HG03060 (cell line): ENCODE results near the gene C3orf18.

Experiments
- ATAC-seq: cut with Tn5 transposase; IDR thresholded peaks from one replicate; pipeline ENCODE4 v1.9.1; 2021; ENCODE audit warnings: low read depth, moderate number of reproducible peaks; ENCODE audit not compliant: unreplicated experiment

The C3orf18 gene

DNA sequence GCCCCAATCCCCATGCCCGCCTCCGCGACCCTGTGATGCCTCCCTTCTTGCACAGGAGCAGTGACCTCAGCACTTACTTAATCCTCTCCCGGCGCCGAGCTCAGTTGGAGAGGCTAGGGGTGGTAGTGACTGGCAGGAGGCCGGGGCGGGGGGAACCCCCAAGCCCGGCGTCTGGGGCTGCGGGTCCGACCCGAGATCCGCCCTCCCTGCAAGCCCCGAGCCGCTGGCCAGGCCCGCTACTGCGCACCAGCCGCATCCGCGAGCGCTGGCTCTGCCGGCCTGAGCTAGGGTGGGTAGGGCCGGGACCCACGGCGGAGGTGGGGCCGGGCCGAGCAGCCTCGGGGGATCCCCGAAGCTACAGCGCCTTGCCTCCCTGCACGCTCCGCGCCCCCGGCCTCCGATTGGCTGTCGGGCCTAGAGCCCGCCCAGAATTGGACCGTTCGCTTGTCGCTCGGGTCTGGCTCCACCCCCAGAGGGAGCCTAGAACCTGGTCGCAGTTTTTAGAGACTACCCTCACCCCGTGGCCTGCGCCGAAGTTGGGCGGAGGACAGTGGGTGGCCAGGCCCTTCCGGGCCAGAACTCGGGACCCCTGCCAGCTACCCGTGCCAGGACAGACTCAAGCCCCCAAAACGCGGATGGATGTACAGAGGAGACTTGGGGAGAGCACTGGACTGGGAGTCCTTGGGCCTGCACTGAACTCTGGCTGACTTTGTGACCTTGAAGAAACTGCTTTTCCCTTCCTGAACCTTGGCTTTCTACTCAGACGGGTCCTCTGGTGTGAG, at the start of gene C3orf18:
Gene C3orf18 (minus strand): TSS at position 362 of the 782 bp plus-strand sequence. CDS start 2,048 bp downstream, outside the sequence.
- peak; percentile 80 for ATAC-seq

- ATAC-seq = peak; percentile 63
These were observed 49.2 kb upstream of the C3orf18 start for GRCh38 chr3:50616770-50617095.

DNA sequence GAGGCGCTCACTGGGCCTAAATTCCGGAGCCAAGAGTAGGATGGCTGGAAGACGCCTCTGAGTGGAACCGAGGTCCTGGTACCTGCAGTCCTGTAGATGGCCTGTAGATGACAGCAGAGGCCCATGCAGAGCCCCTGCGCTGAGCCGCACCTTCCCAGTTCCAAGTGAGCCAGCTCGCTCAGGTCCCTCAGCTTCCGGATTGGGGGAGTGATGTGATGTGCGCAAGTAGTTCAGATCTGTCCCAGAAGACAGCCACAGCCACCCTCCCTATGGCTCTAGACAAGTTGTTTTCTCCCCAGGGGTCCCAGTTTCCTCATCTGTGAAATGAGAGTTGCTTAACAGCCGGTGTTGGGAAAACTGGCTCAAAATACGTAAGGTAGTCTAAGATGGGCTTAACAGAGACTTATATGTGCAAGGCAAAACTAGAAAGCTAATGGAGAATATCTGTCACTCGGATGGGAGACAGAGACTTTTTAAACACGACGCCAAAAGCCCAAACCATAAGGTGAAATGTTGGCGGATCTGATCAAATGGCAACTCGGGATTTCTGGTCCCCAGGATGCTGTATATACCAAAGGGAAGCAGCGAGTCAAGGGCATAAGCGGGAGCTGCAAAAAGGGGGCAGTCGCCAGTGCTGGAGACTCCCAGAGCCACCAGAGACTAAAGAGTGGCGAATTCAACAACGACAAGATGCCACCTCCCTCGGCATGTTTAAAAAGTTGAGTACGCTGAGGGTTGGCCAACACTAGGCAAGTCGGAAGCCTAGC, 48.6 kb upstream of the C3orf18 start:
- ATAC-seq = no peak

DNA sequence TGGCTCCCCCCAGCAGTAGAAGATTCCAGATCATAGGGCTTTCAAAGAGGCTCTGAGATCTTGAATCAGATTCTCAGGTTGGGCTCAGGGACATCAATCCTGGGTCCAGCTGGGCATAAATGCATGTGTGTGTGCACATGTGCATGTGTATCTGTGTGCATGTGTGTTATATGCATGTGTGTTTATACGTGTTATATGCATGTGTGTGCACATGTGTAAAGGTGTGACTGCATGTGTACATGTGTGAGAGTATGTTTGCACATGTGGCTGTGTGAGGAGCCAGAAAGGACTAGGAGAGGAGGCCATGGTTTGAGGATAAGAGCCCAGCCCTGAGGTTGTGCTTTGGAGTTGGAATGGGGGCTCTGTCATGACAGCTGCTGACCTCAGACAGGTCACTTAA, 47.6 kb upstream of the C3orf18 start:
- no peak for ATAC-seq

- no peak for ATAC-seq
These were observed 45.7 kb upstream of the C3orf18 start for GRCh38 chr3:50612970-50613846.

GRCh38 chr3:50612234-50612882, 44.8 kb upstream of the C3orf18 start:
- no peak for ATAC-seq

DNA sequence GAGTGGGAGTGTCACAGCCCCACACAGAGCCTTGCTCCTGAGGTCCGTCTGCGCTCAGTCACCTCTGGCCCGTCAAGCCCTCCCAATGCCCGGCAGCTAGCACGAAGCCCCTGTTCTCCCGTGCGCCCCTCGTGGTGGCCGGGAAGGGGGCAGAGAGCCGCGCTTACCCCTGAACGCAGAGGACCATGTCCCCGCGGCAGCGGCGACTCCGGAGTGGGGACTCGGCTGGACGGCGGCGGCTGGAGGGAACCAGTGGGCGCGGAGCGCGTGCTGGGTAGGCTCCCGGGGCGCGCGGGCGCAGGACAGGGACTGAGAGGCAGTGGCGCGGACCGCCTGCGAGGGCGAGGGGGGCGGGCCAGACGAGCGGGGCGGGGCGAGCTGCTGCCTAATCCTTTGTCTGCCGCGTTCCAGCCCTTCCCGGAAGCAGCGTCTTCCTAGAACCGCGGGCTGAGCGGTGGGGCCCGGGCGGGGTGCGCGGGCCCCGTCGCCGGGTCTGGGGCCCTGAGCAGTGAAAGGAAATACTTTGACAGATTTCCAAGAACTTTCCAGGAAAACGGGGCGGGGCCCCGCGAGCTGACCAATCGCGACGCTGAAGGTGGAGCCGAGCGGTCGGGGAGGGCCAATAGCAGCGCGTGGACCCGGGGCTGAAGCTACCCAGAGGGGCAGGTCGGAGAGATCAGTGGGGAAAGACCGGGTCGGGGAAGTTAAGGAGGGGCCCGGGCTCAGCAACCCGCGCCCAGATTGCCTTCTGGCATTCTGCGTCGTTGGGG, 44.1 kb upstream of the C3orf18 start, which contains the start of gene CISH:
Gene CISH (minus strand): TSS at position 311 of the 770 bp plus-strand sequence. CDS start 124 bp downstream, at position 187.
- ATAC-seq = peak; percentile 45

DNA sequence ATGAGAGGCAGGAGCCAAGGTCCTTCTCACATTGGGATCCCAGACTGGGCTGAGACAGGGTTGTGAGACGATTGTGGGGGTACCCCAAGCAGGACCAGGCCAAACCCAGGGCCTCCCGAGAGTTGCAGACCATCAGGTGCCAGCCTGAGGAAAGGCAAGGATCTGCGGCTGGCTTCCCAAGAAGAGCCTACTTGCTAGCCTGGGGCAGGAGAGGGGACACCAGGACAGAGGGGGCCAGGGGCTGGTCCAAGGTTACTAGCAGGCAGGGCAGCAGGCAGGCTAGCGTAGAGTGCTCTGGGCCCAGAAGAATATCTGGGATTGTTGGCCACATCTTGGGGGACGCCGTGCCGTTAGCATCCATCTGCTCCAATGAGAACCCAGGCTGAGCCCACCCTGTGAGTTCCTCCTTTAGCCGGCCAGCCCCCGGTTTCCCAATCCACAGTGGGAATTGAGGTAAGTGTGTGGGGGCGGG, 43.5 kb upstream of the C3orf18 start:
- ATAC-seq = no peak

DNA sequence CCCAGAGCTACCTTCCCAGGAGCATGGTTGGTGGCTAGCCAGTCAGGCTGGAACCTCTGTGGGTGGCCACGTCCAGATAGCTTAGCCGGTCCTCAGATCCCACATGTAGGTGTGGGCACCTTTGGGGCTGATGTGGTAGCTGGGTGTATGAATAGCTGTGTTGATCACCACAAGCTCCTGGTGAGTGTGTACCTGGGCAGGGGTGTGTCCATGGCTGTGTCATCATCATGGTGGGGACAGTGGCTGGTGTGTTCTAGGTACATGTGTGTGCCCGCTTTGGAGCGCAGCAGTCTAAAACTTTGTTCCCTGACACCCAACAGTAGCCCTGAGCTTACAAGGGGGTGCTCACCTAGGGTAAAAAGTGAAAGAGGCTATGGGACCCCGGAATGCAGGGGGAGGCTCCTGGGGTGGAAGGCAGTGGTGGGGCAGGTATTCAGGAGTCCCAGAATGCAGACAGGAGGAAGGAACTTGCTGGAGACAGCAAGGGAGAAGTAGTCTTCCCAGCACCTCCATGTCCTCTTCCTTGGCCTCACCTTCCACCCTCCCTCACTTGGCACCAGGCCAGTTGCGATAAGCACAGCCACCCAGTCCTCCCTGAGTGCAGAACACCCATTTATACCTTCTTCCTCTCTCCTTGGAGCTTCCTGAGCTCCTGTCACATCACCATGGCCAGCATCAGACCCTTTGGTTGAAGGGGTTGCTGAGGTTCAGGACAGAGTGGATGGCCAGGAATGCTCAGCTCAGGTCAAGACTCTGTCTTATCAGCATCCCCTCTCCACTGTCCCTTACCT, 42.8 kb upstream of the C3orf18 start:
- no peak for ATAC-seq

DNA sequence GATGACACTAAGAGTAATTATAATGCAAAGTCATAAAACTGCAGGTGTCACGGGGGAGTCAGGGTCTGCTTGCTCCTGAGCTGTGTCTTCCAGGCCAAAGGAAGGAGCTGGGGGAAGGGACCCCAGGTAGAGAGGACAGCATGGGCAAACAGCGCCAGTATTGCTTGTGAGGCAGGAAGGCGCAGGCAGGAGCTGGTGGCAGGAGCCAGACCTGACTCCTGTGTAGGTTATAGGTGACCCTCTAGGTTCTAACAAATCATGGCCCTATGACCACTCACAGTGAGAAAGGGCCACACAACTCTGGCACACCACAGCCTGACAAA, 42.2 kb upstream of the C3orf18 start:
- no peak for ATAC-seq

DNA sequence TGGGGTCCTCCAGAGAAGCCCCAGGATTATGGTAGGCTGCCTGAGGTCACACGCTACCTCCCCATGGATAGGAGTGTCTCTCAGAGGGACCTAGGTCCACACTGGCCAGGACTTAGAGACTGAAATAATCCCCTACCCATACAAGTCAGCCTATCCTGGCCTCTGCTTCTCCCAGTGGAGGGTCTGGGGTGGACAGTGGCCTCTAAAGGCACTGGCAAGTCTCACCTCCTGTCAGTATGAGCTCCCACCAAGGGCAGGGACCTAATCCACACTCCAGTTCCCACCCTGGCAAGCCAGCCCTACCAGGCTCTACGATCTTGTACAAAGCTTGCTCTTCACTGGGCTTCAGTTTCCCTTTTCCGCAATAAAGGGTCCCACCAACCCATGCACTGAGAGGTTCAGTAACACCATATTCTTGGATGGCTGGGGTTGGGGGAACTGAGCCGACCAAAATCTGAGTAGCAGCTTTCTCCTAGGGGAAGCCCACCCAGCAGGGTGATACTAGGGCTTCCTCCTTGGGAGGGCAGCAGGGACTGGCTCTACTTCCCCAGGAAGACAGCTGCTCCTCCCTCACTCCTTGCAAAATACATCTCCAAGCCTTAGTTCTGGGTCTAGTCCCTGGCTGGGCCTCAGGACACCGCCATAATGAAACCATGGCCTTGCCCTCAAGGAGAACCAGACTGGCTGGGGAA, 41.7 kb upstream of the C3orf18 start:
- ATAC-seq = no peak

DNA sequence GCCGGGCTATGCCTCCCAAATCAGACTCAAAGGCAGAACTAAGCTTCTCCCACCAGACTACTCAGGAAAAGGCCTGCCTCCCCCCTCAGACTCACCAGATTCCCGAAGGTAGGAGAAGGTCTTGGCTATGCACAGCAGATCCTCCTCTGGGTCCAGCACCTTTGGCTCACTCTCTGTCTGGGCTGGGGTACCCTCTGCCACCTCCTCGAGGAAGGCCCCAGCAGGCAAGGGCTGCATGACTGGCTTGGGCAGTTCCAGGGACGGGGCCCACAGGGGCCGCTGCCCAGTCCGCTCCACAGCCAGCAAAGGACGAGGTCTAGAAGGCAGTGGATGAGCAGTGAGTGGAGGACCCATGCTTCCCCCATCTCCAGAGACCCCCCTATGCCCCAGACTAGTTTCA, 40.7 kb upstream of the C3orf18 start:
- no peak for ATAC-seq

GRCh38 chr3:50607271-50608091, 39.9 kb upstream of the C3orf18 start:
- ATAC-seq = no peak

DNA sequence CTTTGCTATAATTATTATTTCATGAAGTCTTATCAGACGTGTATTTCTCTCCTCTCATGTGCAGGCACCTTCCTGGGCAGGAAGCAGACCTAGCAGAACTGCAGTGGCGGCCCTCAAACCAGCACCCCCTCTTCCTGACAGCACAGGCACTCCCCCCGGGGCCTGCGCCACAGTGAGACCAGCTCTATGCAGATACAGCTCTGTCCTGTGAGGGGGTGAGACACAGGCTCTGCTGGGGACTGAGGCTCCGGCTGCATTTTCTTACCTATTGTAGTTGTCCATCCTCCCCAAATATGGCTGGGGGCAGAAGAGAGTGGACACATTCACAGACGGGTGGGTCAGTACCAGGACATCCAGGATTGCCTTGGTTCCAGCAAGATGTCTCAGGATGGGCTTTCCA, 39.0 kb upstream of the C3orf18 start:
- no peak for ATAC-seq

- ATAC-seq = no peak
These were observed 38.4 kb upstream of the C3orf18 start for GRCh38 chr3:50605901-50606326.

DNA sequence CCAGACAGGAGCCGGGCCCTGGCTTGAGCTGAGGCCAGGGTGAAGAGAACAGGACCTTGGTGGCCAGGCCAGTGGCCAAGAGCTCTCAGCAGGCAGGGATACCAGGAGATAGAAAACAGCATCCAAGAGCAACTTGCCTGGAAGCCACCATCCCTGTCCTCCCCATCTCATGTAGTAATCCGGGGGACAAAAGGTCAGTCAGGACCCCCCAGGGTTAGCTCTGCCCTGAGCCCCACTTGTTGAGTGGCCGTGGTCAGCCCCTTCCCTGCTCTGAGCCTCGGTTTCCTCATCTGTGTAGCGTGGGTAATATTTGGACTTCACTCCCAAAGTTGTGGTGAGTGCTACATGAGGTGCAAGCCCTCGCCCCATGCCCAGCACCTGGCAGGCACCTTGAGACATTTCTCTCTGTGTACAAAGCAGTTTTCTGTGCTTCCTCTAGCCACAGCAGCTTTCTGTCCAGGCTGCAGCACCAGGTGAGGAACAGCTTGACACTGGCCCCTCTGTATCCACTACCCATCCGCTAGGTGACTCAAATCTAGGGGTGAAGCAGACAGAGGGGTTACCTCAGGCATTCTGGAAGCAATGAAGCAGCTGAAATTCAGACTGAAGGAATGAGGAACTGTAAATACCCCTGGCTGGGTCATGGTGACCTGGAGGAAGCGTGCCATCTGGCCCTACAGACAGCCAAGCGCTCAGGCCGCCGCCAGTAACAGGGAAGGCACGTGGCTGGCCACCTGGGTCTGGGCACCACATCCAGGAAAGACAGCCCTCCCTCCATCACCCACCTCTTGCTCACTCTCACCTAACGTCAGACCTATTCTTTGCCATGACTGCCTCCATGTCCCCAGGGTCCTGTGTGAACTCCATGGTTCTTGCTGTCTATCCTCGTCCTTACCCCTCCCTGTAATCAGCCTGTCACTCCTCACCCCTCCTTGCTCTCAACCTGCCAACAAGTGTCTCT, 37.4 kb upstream of the C3orf18 start:
- ATAC-seq = no peak
